Endothelial cell (in vitro differentiated cells): ENCODE results near the gene RPS6KA2. TPM values are rescaled to one million over a fixed set of nuclear protein-coding genes. Genes with fewer than 3 reads are reported as not detected.

Source experiments
- DNase-seq: peaks from one replicate; pipeline ENCODE4 v3.0.0; 2021; ENCODE audit warnings: low spot score
- H3K27ac Mint-ChIP-seq: one replicate; pipeline ENCODE4 v1.8.0; 2021; ENCODE audit warnings: mixed read lengths, inconsistent platforms; ENCODE audit not compliant: unreplicated experiment
- H3K27me3 Mint-ChIP-seq: one replicate; pipeline ENCODE4 v1.8.0; 2021; ENCODE audit warnings: mild to moderate bottlenecking, moderate library complexity, mixed read lengths, inconsistent platforms; ENCODE audit not compliant: unreplicated experiment
- H3K36me3 Mint-ChIP-seq: one replicate; pipeline ENCODE4 v1.8.0; 2021; ENCODE audit warnings: mild to moderate bottlenecking, low read depth, mixed read lengths, inconsistent platforms; ENCODE audit not compliant: unreplicated experiment
- H3K4me1 Mint-ChIP-seq: one replicate; pipeline ENCODE4 v1.8.0; 2021; ENCODE audit warnings: mild to moderate bottlenecking, mixed read lengths, inconsistent platforms; ENCODE audit not compliant: unreplicated experiment
- H3K4me3 Mint-ChIP-seq: one replicate; pipeline ENCODE4 v1.8.0; 2021; ENCODE audit warnings: mild to moderate bottlenecking, mixed read lengths, inconsistent platforms; ENCODE audit not compliant: unreplicated experiment
- H3K9me3 Mint-ChIP-seq: one replicate; pipeline ENCODE4 v1.8.0; 2021; ENCODE audit warnings: mixed read lengths, inconsistent platforms; ENCODE audit not compliant: unreplicated experiment
- CTCF ChIP-seq: fragments of 200-600 bp; sonication (generic); IDR thresholded peaks from one replicate; pipeline ENCODE4 v1.5.0; 2021; ENCODE audit warnings: antibody characterized with exemption; ENCODE audit not compliant: unreplicated experiment
- total RNA-seq: library from RNA; stranded (reverse); fragmentation: NEBNext Ultra II Directional; extraction: Animal tissue kit (Norgen Biotek cat#: 25700); gene quantifications from one replicate; pipeline ENCODE4 v1.2.1, GENCODE V29; 2021; ENCODE audit not compliant: unreplicated experiment

The RPS6KA2 gene
- total RNA-seq, 1 donor from 2014 or later, result 105 TPM

GRCh38 chr6:166588691-166589336, 38.2 kb downstream of the RPS6KA2 start:
- H3K27me3 Mint-ChIP-seq, result peaks cover 4% of the 10 kb centered on the region
- no peak for DNase-seq
- H3K4me3 Mint-ChIP-seq, result peak overlapping the region; percentile 37
- H3K27ac Mint-ChIP-seq, result peak overlapping the region; percentile 81
- H3K9me3 Mint-ChIP-seq, result no peaks in the 10 kb centered on the region
- H3K4me1 Mint-ChIP-seq, result peaks cover 66% of the 10 kb centered on the region
- no peak for TF ChIP-seq CTCF
- H3K36me3 Mint-ChIP-seq, result peaks cover 4% of the 10 kb centered on the region

- H3K4me1 Mint-ChIP-seq, result peaks cover 64% of the 10 kb centered on the region
- peaks cover 4% of the 10 kb centered on the region for H3K27me3 Mint-ChIP-seq
- H3K9me3 Mint-ChIP-seq, result no peaks in the 10 kb centered on the region
- H3K27ac Mint-ChIP-seq, result no peak overlapping the region
- no peak for TF ChIP-seq CTCF
- peaks cover 4% of the 10 kb centered on the region for H3K36me3 Mint-ChIP-seq
- DNase-seq, result no peak
- H3K4me3 Mint-ChIP-seq, result no peak overlapping the region
Measured at GRCh38 chr6:166587631-166588413, 39.2 kb downstream of the RPS6KA2 start.

- Mint-ChIP-seq H3K4me3 (no peak within 1 kb of the TSS), H3K4me1 (peaks cover 54% of the 10 kb centered on the region), H3K36me3 (peaks cover 4% of the 10 kb centered on the region), H3K27ac (no peak within 1 kb of the TSS), H3K27me3 (peaks cover 4% of the 10 kb centered on the region), H3K9me3 (no peaks in the 10 kb centered on the region)
- DNase-seq, result no peak
- no peak for TF ChIP-seq CTCF
Measured at GRCh38 chr6:166586424-166587156, 40.5 kb downstream of the RPS6KA2 start, which contains the start of gene RAMACL. Gene RAMACL, minus strand, starts transcription at chr6:166586678. Its CDS starts 201 bp downstream, at chr6:166586477.

GRCh38 chr6:166584853-166585429, 42.1 kb downstream of the RPS6KA2 start:
- no peak overlapping the region for H3K4me3 Mint-ChIP-seq
- H3K4me1 Mint-ChIP-seq, result peaks cover 39% of the 10 kb centered on the region
- no peaks in the 10 kb centered on the region for H3K9me3 Mint-ChIP-seq
- TF ChIP-seq CTCF, result no peak
- peaks cover 4% of the 10 kb centered on the region for H3K36me3 Mint-ChIP-seq
- DNase-seq, result no peak
- no peak overlapping the region for H3K27ac Mint-ChIP-seq
- peaks cover 4% of the 10 kb centered on the region for H3K27me3 Mint-ChIP-seq
